OCI-LY7 (cell line): Measurements from ENCODE around the gene PCSK7. TPM values are rescaled to one million over a fixed set of nuclear protein-coding genes. Genes with fewer than 3 reads are reported as not detected.

Source experiments
- BruUV-seq: library from RNA; stranded (reverse); fragments of 400-500 nt; replicated peaks from 2 replicates; lab custom pipeline; 2021; lab: Mats Ljungman, UMichigan
- CTCF ChIA-PET: fragments of 300-600 bp; sonication (Branson Sonifier 250); formaldehyde crosslinking; loops from one replicate; lab custom pipeline; 2022; ENCODE audit warnings: antibody characterized with exemption; ENCODE audit not compliant: unreplicated experiment; lab: Charles Lee
- POLR2A ChIA-PET: fragments of 300-600 bp; sonication (Branson Sonifier 250); formaldehyde crosslinking; loops from one replicate; lab custom pipeline; 2022; ENCODE audit warnings: antibody characterized with exemption; lab: Charles Lee
- DNase-seq: peaks from one replicate; pipeline ENCODE4 v3.0.0-alpha.2; 2015; ENCODE audit warnings: low spot score
- H2AFZ ChIP-seq: fragments of 200-600 bp; sonication (generic), shearing (Covaris generic); 2 replicates; pipeline ENCODE4 v1.6.1; 2014; ENCODE audit warnings: mild to moderate bottlenecking, antibody characterized with exemption, low read length, moderate library complexity
- H3K27ac ChIP-seq: fragments of 200-600 bp; sonication (generic); 2 replicates; pipeline ENCODE4 v1.5.1; 2014; ENCODE audit warnings: mixed run types, low read depth, mild to moderate bottlenecking, moderate library complexity, low read length, inconsistent platforms; ENCODE audit not compliant: poor library complexity, severe bottlenecking
- H3K36me3 ChIP-seq: fragments of 200-600 bp; sonication (generic); 2 replicates; pipeline ENCODE4 v1.6.1; 2014; ENCODE audit warnings: mild to moderate bottlenecking, antibody characterized with exemption, low read length, moderate library complexity, mixed read lengths; ENCODE audit not compliant: insufficient read depth
- H3K4me1 ChIP-seq: fragments of 200-600 bp; sonication (generic); 2 replicates; pipeline ENCODE4 v1.5.1; 2014; ENCODE audit warnings: mild to moderate bottlenecking, low read length; ENCODE audit not compliant: insufficient read depth, poor library complexity, severe bottlenecking
- H3K4me2 ChIP-seq: fragments of 200-600 bp; sonication (generic); 2 replicates; pipeline ENCODE4 v1.6.1; 2014; ENCODE audit warnings: mild to moderate bottlenecking, low read length
- H3K4me3 ChIP-seq: fragments of 200-600 bp; sonication (generic); 2 replicates; pipeline ENCODE4 v1.5.1; 2014; ENCODE audit warnings: mild to moderate bottlenecking, low read depth, low read length; ENCODE audit not compliant: poor library complexity, severe bottlenecking
- H3K79me2 ChIP-seq: fragments of 200-600 bp; sonication (generic); 2 replicates; pipeline ENCODE4 v1.6.1; 2016; ENCODE audit warnings: low read depth, mild to moderate bottlenecking, low read length, moderate library complexity, mixed read lengths; ENCODE audit not compliant: insufficient read depth
- H3K9me2 ChIP-seq: fragments of 200-600 bp; sonication (generic); 2 replicates; pipeline ENCODE4 v1.6.1; 2016; ENCODE audit warnings: mild to moderate bottlenecking, low read length, mixed read lengths; ENCODE audit not compliant: insufficient read depth
- H3K9me3 ChIP-seq: fragments of 200-600 bp; sonication (generic); 2 replicates; pipeline ENCODE4 v1.6.1; 2014; ENCODE audit warnings: mild to moderate bottlenecking, mixed run types, low read length, mixed read lengths
- H4K20me1 ChIP-seq: fragments of 200-600 bp; sonication (generic); 2 replicates; pipeline ENCODE4 v1.6.1; 2014; ENCODE audit warnings: mild to moderate bottlenecking, antibody characterized with exemption, low read length, moderate library complexity, mixed read lengths; ENCODE audit not compliant: insufficient read depth
- EZH2phosphoT487 ChIP-seq: fragments of 200-600 bp; sonication (generic); IDR thresholded peaks from 2 replicates; pipeline ENCODE4 v1.6.1; 2018; ENCODE audit warnings: low read depth, borderline replicate concordance, mild to moderate bottlenecking, mixed run types, antibody characterized with exemption, low read length, moderate library complexity, mixed read lengths
- intact Hi-C: fragments of 100-400 bp; cut with micrococcal nuclease; formaldehyde crosslinking; loops from one replicate; pipeline ENCODE4 v1.10.0; 2022; ENCODE audit not compliant: unreplicated experiment
- total RNA-seq, 2 experiments: library from RNA; depleted of rRNA in 1 of 2; stranded (reverse); fragments of >200 nt in 1 of 2; shearing (Covaris generic) in 1 of 2; gene quantifications; 2 replicates each; pipeline ENCODE4 v1.2.3, GENCODE V29; 2014 to 2022
- TF ChIP-seq, protein P1 (sequence below): fragments of 200-600 bp; sonication (generic); conservative IDR thresholded peaks from 2 replicates; pipeline ENCODE4 v1.5.1; 2014; ENCODE audit warnings: mild to moderate bottlenecking, antibody characterized with exemption, low read length, moderate library complexity, mixed read lengths

PCSK7 gene
- total RNA-seq, 2 experiments from 2014 or later = 44.1 to 91.2 TPM

DNA sequence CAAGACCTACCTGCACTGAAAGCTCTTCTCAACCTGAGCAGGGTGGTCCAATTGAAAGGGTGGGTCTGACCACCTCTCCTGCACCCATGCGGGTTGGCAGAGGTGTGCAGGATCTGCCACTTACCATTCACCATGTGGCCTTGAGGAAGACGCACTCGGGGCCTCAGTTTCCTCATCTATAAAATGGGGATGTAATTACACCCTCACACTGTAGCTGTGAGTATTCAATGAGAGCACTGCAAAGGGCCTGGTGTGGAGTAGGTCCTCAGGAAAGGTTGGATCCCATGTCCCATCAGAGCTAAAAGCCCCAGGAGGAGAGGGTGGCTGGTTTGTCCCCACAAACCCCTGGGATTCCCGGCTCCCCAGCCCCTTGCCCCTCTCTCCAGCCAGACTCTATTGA lies 33.3 kb downstream of the PCSK7 start:
- no peak overlapping the region for H2AFZ ChIP-seq
- TF ChIP-seq, protein P1, sequence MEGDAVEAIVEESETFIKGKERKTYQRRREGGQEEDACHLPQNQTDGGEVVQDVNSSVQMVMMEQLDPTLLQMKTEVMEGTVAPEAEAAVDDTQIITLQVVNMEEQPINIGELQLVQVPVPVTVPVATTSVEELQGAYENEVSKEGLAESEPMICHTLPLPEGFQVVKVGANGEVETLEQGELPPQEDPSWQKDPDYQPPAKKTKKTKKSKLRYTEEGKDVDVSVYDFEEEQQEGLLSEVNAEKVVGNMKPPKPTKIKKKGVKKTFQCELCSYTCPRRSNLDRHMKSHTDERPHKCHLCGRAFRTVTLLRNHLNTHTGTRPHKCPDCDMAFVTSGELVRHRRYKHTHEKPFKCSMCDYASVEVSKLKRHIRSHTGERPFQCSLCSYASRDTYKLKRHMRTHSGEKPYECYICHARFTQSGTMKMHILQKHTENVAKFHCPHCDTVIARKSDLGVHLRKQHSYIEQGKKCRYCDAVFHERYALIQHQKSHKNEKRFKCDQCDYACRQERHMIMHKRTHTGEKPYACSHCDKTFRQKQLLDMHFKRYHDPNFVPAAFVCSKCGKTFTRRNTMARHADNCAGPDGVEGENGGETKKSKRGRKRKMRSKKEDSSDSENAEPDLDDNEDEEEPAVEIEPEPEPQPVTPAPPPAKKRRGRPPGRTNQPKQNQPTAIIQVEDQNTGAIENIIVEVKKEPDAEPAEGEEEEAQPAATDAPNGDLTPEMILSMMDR = no peak
- no peak for TF ChIP-seq EZH2phosphoT487
- no peaks in the 10 kb centered on the region for H3K4me1 ChIP-seq
- ChIA-PET POLR2A (no interaction called here), CTCF (no interaction called here)
- H3K79me2 ChIP-seq = no peaks in the 10 kb centered on the region
- no peak overlapping the region for H3K27ac ChIP-seq
- no peaks in the 10 kb centered on the region for H3K9me2 ChIP-seq
- H3K4me3 ChIP-seq = no peak overlapping the region
- no peaks in the 10 kb centered on the region for H4K20me1 ChIP-seq
- DNase-seq = no peak
- H3K9me3 ChIP-seq = no peaks in the 10 kb centered on the region
- 0 out of 2 replicates have a peak, but pooled peaks cover 2% of the 10 kb centered on the region for H3K36me3 ChIP-seq
- intact Hi-C loops = no loop called here
- no peak overlapping the region for H3K4me2 ChIP-seq
- BruUV-seq = no TSS peak

DNA sequence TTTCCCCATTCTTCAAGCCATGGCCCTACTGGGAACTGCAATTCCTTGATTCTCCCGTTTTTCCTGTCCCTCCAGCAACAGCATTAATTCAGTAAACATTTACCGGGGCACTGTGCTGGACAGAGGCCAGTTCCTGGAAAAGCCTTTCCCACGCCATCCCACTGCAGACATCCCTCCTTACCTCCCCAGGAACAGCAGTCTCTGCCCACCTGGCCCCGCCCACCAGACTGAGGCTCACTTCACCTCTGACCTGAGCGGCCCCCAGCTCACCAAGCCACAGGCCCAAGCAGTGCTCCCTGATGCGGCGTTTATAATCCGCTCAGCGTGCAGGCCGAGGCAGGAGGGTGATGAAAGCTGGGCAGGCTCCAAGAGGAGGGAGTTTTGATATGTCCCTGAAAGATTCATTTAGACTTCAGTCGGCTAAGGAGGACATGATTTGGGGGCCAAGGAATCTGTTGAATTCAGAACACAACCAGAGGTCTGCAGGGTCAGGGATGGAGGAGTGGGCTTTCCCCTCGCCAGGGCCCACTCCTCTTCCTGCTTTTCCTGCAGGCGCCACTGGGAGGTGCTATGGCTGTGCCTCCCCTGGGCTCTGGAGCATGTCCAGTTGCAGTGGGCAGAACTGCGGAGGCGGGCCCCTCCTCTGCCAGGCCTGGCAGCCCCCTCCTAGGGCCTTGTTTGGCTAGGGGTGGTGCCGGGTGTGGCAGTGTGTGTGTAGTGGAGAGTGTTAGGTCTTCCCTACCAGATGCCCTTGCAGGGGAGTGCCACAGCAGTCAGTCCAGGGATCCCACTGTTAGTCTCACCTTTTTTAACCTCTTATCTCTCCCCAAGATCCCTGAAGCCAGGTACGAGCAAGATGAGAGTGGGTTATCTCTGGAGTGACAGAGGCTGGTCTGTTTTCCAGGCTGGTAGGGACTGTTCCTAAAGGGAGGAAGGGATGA lies 34.1 kb downstream of the PCSK7 start:
- intact Hi-C loops = no loop called here
- BruUV-seq = TSS peak; percentile 51
- Histone ChIP-seq H2AFZ (no peak overlapping the region), H3K27ac (no peak overlapping the region), H4K20me1 (no peaks in the 10 kb centered on the region), H3K9me2 (no peaks in the 10 kb centered on the region), H3K36me3 (peaks cover 5% of the 10 kb centered on the region; the same call in 1 of the 2 replicates), H3K4me3 (no peak overlapping the region), H3K4me2 (no peak overlapping the region), H3K79me2 (no peaks in the 10 kb centered on the region), H3K9me3 (no peaks in the 10 kb centered on the region), H3K4me1 (no peaks in the 10 kb centered on the region)
- no peak for DNase-seq
- CTCF ChIA-PET = no interaction called here
- POLR2A ChIA-PET = interaction anchor here (1.5 kb wide), 1 partner anchor 22 kb away, joined by 3 read pairs; no protein-coding TSS in a partner anchor
- TF ChIP-seq, protein P1 = peak; percentile 62
- no peak for TF ChIP-seq EZH2phosphoT487

DNA sequence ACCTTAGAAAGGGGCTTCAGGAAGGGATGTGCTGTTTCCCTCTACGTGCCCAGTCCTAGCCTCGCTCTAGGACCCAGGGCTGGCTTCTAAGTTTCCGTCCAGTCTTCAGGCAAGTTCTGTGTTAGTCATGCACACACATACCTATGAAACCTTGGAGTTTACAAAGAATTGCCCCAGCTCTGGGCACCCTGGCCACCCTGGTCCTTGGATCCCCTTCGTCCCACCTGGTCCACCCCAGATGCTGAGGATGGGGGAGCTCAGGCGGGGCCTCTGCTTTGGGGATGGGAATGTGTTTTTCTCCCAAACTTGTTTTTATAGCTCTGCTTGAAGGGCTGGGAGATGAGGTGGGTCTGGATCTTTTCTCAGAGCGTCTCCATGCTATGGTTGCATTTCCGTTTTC lies 34.9 kb downstream of the PCSK7 start:
- no peaks in the 10 kb centered on the region for H3K79me2 ChIP-seq
- no peak overlapping the region for H2AFZ ChIP-seq
- intact Hi-C loops = no loop called here
- TF ChIP-seq EZH2phosphoT487 = no peak
- TF ChIP-seq, protein P1 = no peak
- POLR2A ChIA-PET = interaction anchor here (1.1 to 1.5 kb wide), 2 partner anchors 14 to 23 kb away, joined by 3 read pairs; no protein-coding TSS in a partner anchor
- no peak overlapping the region for H3K4me3 ChIP-seq
- H3K9me2 ChIP-seq = no peaks in the 10 kb centered on the region
- H3K4me1 ChIP-seq = no peaks in the 10 kb centered on the region
- no peak for DNase-seq
- H3K36me3 ChIP-seq = peaks cover 12% of the 10 kb centered on the region; the same call in 1 of the 2 replicates
- CTCF ChIA-PET = interaction anchor here (0.5 kb wide), 1 partner anchor 50 kb away, joined by 4 read pairs; no protein-coding TSS in a partner anchor
- BruUV-seq = no TSS peak
- no peak overlapping the region for H3K27ac ChIP-seq
- no peaks in the 10 kb centered on the region for H3K9me3 ChIP-seq
- no peaks in the 10 kb centered on the region for H4K20me1 ChIP-seq
- H3K4me2 ChIP-seq = no peak overlapping the region
